HG02763 (cell line): ENCODE data around the gene PIEZO1.

Experiments used
- ATAC-seq: cut with Tn5 transposase; IDR thresholded peaks from one replicate; pipeline ENCODE4 v1.9.1; 2021; ENCODE audit warnings: mild to moderate bottlenecking, moderate library complexity; ENCODE audit not compliant: unreplicated experiment

PIEZO1 gene

DNA sequence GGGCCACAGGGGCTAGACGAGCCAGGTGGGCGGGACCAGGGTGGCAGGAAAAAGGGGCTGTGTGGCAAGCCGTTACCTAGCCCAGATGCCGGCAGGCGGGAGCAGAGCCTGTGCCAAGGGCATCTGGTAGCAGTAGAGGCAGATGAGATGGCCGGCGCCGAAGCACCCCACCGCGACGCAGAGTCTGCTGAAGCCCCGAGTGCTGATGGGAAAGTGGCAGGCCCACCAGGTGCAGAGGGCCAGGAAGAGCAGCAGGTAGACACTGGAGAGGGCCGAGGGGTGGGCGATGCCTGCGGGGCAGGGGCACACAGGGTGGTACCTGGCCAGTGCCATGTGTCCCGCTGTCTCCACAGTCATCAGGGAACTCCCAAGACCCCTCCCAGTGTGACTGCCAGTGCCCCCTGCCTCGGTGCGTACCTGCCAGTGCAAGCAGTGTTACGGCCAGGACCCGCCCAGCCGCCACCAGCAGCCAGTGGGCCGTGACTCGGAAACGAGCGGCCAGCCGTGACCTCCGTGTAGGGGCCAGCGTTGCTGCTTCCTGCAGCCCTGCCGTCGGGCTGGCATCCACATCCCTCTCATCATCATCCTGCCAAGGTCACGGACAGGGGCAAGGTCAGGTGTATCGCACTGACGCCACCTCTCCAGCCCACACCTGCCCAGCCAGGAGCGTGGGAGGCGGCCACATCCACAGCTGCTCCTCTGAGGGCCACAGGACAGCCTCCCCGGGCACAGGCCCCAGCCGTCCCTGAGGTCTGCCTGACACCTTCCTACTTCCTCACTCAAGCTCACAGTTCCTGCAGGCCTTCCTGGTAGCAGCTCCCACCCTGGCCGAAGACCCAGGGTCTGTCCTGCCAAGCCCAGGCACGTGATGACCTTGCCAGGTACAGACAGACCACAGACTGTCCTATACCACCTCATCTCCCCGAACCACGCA is 46.6 kb downstream of the PIEZO1 start:
- ATAC-seq, result no peak

DNA sequence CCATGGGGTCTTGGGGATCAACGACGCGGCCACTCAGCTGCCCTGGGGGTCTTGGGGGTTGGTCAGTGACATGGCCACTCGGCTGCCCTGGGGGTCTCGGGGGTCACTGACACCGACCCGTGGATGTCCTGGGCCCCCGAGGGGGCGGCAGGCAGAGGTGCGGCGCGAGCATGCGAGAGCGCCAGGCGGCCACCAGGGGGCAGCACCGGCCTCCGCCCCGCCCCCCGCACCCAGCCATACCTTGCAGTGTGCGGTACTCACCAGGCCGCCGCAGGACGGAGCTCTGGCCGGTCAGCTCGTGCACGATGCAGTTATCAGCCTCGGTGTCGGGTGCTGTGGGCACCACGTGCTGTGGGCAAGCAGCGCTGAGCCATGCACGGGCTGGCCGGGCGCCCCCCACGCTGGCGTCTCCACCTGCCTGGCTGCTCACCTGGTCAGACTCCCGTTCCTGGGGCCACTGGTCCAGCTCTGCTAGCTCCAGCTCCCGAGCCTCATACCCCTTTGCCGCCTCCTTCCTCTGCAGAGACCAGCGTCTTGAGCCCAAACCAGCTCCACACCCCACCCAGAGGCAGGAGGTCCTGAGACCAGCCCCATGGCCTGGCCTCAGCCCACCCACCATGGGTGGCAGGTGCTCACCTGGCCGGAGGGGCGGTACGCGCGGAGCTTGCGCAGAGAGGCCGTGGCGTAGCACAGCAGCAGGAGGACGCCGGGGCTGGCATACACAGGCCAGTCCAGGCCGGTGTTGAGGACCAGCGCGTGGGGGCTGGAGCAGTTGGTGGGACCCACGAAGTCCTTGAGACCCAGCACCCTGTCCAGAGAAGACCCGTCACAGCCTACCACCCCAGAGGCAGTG is 47.5 kb downstream of the PIEZO1 start:
- no peak for ATAC-seq

DNA sequence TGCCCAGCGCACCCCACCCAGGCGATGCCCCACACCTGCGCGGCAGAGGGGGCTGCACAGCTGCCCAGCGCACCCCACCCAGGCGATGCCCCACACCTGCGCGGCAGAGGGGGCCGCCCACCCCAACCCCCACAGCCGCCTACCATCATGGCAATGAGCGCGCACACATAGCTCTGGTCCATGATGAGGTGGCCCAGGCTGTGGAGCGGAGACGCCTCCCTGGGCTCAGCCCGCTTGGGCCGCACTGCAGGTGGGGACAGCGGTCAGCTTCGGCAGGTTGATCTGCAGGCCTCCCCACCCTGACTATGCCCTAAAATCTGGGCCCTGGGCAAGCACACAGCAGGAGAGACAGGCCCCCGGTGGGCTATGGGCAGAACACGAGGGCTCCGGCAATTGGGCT is 48.5 kb downstream of the PIEZO1 start:
- no peak for ATAC-seq

DNA sequence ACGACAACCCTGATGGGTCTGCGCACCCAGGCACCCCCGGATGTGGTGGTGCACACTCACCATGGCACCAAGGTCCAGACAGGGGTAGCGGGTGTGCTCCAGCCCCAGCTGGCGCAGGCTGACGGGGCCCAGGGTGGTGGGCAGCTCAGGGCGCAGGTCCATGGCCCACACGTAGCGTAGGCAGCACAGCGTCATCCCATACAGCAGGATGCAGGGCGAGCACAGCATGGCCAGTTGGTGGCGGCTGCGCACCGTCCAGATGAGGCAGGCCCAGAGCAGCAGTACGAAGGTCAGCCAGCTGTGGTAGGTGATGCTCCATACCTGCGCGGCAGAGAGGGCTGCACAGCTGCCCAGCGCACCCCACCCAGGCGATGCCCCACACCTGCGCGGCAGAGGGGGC is 48.9 kb downstream of the PIEZO1 start:
- ATAC-seq, result no peak

DNA sequence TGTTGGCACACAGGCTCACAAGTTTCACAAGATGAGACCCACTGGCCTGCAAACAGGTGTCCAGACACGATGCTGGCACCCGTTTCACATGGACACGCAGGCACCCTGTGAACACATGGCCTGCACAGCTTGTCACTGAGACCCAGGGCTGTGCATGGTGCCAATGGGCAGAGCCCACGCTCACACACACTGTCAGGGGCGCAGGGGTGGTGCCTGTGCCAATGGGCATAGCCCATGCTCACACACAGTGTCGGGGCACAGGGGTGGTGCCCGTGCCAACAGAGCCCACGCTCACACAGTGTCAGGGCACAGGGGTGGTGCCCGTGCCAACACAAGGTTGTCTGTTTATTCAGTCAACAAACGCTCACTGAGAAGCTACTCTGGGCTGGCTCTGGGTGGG is 49.4 kb downstream of the PIEZO1 start:
- no peak for ATAC-seq

DNA sequence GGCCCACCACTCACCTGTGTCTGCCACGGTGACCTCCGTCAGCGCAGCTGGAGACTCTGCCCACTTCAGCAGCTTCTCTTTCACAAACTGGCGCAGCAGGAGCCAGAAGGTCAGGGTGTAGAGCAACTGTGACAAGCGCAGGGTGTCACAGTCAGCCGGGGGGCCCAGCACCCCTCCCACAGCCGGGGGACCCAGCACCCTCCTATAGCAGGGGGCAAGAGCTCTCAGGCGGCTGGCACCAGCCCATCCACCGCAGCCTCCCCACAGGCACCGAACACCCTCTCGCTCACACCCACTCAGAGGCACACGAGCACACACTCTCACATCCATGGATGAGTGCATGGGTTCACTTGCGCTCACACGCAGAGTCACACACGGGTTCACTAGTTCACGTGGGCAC is 49.9 kb downstream of the PIEZO1 start:
- ATAC-seq, result no peak

DNA sequence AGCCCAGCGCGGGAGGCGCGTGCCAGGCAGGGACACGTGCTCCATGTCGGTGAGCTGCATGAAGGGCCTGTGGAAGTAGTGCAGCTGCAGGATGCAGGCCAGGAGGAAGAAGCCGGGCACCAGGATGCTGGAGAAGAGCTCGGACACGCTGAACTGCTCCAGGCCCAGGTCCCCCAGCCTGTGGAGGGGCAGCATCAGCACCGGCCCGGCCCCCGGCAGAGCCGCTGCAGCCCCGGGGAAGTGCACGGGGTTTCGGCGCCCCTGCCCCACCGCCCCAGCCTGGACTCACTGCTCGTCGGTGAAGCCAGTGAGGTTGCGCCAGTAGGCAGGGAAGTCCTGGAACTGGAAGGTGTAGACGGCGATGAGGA is 50.7 kb downstream of the PIEZO1 start:
- ATAC-seq, result no peak

DNA sequence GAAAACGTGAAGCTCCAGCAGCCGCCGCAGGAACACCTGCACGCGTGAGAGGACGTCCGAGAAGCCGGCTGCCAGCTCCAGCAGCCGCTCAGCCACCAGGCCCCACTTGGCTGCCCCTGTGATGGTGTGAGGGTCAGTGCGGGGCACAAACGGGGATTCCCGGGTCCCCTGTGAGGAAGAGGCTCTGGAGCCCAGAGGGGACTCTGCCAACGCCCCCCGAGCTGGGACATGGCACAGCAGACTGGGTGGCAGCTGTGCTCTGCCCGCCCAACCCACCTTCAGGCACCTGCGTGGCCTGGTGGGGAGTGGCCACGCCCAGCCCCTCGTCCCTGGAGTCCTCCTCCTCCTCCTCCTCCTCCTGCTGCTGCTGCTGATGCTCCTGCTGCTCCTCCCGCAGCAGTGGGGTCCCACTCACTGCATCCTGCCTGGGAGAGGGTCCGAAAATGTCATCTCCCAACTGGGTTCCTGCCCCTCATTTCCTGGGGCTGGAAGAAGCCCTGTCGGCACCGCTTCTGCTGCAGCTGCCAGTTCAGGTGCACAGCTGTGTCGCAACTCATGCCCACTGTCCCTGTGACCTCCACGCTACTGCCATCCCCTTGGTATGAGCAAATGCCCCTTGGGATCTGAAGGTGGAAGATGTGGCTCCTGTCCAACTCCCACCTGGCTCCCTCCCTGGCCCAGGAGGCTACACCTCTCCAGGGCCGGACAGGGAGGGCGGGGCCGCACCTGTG is 51.2 kb downstream of the PIEZO1 start:
- ATAC-seq, result no peak

DNA sequence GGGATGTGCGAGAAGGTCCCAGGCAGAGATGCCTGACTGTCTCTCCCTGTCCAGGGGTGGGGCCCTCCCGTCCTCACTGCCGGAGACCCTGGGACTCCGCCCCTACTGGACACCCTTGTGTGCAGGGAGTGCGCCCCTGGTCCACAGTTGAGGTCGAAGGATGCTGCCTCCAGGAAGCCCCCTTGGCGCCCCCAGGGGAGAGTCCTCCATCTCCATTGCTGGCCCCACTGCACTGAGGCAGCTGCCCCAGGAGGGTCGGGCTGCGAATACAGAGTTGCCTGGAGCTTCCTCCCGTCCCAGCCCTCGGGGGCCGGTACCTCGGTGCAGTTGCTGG is 52.1 kb downstream of the PIEZO1 start:
- no peak for ATAC-seq

DNA sequence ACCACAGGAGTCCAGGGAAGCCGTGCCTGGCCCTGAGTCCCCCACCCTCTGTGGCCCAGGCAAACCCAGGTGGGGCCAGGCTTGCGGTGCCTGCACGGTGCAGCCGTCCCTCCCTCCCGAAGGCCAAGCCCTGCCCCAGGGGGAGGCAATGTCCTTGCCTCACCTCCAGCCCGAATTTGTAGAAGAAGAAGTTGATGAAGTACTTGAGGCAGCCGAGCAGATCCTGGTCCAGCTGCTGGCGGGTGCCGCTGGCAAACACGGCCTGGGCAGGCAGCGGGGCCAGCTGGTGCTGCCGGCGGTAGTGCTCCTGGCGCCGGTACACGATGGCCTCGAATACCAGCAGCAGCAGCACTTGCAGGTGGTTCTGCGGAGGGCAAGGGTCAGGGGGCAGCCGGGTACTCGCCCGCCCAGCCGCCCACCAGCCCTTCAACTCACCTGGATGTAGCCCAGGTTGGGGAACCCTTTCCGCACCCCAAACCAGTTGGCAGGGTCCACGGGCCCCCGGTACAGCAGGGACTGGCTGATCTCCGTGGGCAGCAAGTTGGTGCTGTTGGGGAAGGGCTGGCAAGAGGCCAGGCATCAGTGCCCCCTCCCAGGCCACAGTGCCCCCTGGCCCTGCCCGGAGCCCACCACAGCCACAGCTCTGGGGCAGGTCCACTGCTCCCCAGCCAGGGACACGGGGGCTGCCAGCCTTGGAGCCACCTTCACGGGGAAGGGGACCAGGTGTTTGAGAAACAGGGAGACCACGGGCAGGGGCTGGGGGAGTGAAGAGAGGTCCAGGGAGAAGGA is 52.7 kb downstream of the PIEZO1 start:
- no peak for ATAC-seq

DNA sequence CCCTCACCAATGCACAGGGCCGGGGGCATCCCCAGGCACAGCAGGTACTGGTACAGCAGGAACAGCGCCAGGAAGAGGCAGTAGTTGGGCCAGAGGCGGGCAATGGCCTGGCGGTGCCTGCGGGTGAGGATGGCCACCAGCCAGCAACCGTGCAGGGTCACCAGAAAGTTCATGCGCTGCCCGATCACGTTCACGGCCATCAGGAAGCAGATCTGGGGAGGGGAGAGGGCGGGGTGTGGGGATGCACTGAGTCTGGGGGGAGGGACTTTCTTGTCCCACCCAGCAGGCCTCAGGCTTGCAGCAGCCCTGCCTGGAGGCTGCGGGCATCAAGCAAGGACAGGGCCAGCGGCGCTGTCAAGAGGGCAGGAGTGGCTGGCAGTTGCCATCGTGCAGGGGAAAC is 53.3 kb downstream of the PIEZO1 start:
- ATAC-seq, result no peak

DNA sequence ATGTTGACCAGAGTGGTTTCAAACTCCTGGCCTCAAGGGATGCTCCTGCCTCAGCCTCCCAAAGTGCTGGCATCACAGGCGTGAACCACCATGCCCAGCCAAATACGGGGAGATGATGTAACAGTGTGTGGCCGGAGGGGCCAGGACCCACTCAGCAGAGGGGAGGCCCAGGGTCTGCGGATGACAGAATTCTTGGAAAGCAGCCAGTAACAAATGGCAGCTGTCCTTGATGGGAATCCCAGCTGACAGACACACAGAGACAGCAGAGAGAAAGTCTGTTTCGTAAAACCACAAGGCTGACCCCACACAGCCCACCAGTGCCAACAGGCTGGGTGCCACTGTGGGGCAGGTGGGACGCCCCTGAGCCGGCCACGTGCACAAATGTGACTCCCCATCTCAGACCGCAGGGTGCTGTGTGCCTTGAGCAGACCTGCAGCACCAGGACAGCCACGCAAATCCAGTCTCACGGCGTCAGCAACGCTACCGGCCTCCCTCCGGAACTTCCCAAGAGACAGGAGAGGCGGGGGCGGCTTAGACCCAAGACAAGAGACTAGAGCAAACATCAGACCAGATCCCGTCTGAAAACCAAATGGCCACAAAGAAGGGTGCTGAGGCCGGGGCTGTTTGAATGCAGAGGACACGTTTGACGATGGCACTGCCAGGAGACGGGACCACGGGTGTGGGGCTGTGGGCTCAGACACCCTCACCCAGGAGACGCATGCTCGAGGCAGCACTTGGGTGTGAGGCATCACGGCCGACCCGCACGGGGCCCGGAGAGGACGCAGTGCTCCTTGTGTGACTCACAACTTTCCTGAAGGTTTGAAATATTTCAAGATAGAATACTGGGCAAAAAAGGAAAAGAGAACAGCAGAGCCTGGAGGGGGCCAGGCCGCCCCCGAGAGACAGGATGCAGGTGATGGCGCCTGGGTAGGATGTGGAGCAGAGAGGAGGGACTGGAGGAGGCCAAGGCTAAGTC is 54.1 kb downstream of the PIEZO1 start:
- no peak for ATAC-seq

DNA sequence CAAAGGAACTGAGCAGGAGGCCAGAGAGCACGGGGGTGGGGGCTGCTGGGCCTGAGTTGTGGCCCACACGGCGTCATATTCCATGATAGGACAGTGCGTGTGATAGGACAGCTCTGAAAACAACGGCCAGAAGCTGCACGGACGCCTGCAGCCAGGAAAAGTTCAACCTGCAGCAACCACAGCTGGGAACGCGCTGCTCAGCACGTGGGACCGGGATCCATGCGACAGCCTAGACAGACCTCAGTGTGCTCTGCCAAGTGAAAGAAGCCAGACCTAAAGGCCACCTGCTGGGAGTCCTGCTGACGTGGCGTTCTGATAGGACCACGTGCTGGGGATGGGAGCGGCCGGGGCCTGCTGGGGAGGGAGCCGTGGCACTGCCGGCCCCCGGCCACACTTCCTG is 57.1 kb downstream of the PIEZO1 start:
- ATAC-seq, result no peak

DNA sequence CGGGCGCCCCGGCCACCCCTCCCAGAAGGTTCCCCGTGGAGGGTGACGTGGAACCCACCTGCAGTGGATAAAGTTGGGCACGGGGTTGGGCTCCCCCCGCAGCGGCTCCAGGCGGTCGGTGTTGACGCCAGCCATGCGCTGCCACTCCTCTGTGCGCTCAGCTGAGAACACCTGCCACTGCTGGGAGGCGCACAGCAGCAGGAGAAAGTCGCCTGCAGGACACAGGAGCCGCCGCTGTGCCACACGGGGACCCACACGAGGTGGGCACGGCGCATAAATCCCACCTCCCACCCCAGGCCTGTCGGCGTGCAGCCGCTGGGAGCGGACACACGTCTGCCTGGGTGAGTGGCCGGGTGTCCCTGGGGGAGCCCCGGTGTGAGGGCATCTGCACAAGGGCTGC is 58.0 kb downstream of the PIEZO1 start:
- ATAC-seq, result no peak

DNA sequence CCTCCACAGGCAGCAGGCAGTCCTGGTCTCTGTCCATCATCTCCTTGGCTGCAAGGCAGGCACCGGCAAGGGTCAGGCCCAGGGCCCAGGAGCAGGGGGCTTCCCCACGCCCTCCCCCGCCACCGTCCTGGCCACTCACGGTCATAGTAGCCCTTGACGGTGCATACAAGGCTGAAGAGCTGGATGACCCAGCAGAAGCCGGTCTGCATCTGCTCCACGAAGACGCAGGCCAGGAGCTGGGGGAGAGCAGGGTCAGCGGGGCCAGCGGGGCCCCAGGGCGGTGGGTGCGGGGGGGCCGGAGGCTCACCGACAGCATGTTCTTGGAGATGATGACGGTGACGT is 58.6 kb downstream of the PIEZO1 start:
- no peak for ATAC-seq

DNA sequence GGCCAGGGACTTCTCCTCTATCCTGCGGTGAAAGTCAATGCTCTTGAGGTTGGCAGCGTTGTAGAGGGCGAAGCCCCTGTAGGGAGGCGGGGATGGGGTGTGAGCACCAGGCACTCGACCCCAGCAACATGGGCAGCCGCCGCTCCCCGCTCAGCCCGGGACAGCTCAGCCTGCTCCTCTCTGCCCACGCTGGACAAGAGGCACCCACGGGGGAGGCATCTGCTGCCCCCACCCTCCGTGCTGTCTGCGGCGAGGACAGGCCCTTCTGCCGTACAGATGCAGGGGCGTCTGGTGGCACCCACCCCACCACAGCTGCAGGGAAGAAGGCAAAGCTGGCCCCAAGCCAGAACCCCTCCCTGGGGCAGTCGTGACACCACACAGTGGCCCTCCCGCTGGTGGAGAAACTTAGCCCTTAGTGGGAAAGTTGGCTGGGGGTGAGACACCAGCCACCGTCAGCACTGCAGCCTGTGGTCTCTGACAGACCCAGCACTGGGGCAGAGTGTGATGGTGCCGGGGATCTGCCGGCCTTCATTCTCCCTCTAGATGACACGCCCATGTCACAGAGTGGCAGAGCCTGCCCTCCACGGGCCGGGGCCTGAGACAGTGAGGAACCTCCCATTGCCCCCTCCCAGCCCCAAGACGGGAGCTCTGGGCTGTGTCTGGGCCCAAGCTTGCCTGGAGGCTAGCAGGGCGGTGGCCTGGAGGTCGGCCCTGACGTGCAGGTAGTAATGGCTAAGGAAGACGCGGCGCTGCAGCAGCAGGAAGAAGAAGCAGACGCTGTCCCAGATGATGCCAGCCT is 59.2 kb downstream of the PIEZO1 start:
- ATAC-seq, result no peak

DNA sequence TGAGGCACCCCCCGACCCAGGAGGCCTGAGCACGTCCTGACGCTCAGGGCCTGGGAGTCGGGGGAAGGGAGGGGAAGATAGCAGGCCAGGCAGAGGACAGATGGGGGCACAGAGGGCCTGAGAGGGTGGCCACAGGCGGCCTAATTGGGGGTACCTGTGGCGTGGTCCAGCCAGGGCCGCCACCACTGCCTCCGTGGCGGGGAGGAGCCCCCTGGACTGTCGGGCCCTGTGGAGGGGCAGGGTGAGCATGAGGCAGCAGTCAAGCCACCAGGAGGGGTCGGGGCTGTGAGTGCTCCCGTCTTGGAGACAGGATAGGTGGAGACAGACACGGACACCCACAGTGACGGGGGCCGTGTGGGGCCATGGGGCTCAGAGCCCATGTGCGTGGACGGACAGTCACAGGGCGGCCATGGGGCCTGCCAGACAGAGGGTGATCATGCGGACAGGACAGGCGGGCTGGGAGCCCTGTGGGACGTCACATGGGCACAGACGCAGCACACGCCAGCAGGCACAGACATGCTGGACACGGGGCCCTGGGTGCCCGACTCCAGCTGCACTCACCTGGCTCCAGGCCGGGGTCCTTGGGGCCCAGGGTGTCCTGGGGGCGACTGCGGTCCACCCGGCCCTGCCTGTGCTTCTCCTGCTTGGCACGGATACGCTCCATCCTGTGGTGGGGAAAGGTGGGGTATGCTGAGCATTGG is 60.0 kb downstream of the PIEZO1 start:
- ATAC-seq, result no peak

DNA sequence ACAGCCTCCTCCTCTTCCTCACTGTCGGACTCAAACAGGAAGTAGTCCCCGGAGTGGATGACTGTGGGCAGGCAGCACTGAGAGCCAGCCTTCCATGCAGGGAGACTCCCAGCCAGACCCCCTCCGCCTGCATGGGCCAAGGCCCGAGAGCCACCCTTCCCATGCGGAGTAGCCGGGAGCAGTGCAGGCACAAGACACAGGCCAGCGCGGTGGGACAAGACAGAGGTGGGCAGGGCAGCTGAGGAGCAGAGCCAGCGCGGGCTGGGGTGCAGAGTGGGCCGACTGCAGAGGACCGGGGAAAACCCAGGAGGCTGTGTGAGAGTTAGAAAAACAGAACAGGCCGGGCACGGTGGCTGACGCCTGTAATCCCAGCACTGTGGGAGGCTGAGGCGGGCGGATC is 61.1 kb downstream of the PIEZO1 start:
- no peak for ATAC-seq
